Retinal pigment epithelial cell (primary cell): ENCODE results near the gene CLTB.

Experiments used
- DNase-seq: peaks from one replicate; pipeline ENCODE4 v3.0.0-alpha.2; 2010; ENCODE audit warnings: low read depth
- H3K4me3 ChIP-seq: 2 replicates; pipeline ENCODE4 v1.5.1; 2011; ENCODE audit warnings: mild to moderate bottlenecking, low read length, control low read depth, moderate library complexity
- CTCF ChIP-seq: conservative IDR thresholded peaks from 2 replicates; pipeline ENCODE4 v1.5.1; 2011; ENCODE audit warnings: low read depth, low read length, control low read depth, inconsistent platforms

Gene CLTB

GRCh38 chr5:176415952-176416924 lies at the start of gene CLTB:
Gene CLTB (minus strand): TSS chr5:176416539. CDS start chr5:176416363, 176 bp downstream.
- peak; percentile 34 for DNase-seq
- TF ChIP-seq CTCF, result peak; percentile 29
- H3K4me3 ChIP-seq, result peak within 1 kb of the TSS; percentile 69

DNA sequence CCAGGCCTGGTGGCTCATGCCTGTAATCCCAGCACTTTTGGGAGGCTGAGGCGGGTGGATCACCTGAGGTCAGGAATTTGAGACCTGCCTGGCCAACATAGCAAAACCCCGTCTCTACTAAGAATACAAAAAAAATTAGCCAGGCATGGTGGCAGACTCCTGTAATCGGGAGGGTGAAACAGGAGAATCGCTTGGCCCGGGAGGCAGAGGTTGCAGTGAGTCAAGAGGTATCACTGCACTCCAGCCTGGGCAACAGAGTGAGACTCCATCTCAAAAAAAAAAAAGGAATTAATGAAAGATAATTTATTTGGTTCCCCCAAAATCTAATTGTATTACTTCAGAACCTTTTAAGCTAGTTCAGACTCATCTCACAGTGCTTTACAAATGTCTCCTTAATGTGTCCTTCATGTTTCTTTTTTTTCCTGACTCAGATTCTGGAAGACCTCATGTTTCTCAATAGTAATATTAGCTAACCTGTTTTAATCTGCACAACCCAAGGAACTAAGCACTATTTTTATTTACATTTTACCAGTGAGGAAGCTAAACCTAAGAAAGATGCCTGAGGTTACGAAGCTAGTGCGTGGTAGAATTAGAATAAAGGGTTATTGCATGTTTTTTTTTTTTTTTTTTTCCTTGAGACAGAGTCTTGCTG lies 46.9 kb upstream of the CLTB start:
- no peak for TF ChIP-seq CTCF
- H3K4me3 ChIP-seq, result no peak overlapping the region
- no peak for DNase-seq

- DNase-seq, result no peak
- H3K4me3 ChIP-seq, result no peak overlapping the region
- no peak for TF ChIP-seq CTCF
Measured at GRCh38 chr5:176461349-176461748, 45.0 kb upstream of the CLTB start.

GRCh38 chr5:176458904-176459561 lies 42.7 kb upstream of the CLTB start:
- DNase-seq, result no peak
- no peak for TF ChIP-seq CTCF
- H3K4me3 ChIP-seq, result no peak overlapping the region

DNA sequence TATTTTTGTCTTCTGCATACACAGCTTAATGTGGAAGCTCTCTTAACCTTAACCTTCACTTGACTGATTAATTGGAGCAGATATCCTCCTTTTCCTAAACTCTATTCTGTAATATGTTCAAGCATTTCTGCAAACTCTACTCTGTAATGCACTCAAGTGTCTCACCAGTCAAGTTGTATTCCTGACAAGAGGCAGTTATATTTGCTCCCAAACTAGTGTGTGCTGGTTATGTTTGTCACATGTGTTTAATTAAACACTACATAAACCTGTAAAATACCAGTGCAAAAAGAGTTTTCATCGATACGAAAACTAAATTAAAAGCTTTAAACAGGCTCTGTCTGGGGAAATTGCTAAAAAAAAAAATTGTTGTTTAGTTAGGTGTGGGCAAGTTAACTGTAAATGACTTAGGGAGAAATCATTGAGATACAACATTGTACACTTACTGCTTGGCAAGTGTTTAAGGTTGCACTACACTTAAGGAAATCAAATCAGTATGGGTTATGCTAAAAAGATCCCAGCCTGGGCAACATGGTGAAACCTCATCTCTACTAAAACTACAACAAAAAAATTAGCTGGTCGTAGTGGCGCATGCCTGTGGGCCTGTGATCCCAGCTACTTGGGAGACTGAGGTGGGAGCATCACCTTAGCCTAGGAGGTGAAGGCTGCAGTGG lies 38.5 kb upstream of the CLTB start:
- no peak for DNase-seq
- H3K4me3 ChIP-seq, result no peak overlapping the region
- TF ChIP-seq CTCF, result no peak

DNA sequence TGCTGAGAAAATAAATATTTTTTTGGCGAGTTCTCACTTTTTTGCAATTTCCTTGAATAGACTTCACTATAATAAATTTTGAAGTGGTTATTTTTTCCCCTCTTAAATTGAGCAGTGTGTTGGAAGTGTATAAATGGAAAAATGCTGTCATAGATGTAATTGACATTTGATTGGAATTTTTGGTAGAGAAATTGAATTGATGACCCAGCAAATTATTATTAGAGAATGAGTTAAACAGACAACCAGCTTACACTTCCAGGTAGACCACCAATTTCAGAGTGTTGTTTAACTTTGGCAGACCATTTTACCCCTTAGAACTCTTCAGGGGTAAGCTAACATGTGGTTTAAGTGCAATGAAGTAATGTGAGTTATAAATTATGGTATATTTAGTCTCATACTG lies 33.7 kb upstream of the CLTB start:
- TF ChIP-seq CTCF, result no peak
- no peak for DNase-seq
- no peak overlapping the region for H3K4me3 ChIP-seq
